GM18861 (cell line): ENCODE results near the gene ENG.
"Not testable (repeated sequence)": the region's sequence is repeated elsewhere in the genome, so short reads cannot be mapped to it uniquely, and the experiment has no call there.

Experiments used
- ATAC-seq: cut with Tn5 transposase; IDR thresholded peaks from one replicate; pipeline ENCODE4 v1.9.1; 2021; ENCODE audit not compliant: unreplicated experiment

Gene ENG

GRCh38 chr9:127878652-127879390 is 24.4 kb upstream of the ENG start:
- ATAC-seq: no peak

GRCh38 chr9:127878001-127878651 is 23.7 kb upstream of the ENG start:
- ATAC-seq: no peak

- ATAC-seq: no peak
These were observed 23.1 kb upstream of the ENG start, which contains the start of gene AK1 for GRCh38 chr9:127877566-127877998. TSS of gene AK1 (minus strand) at chr9:127877675. CDS start at chr9:127874617, 3,058 bp downstream.

- no peak for ATAC-seq
These were observed 22.5 kb upstream of the ENG start for GRCh38 chr9:127876764-127877562.

GRCh38 chr9:127876026-127876763 is 21.7 kb upstream of the ENG start:
- no peak for ATAC-seq

- ATAC-seq: no peak
These were observed 21.0 kb upstream of the ENG start for GRCh38 chr9:127875306-127875966.

GRCh38 chr9:127874301-127875221 is 20.1 kb upstream of the ENG start:
- no peak for ATAC-seq

GRCh38 chr9:127873886-127874285 is 19.4 kb upstream of the ENG start:
- no peak for ATAC-seq

GRCh38 chr9:127873223-127873691 is 18.8 kb upstream of the ENG start:
- no peak for ATAC-seq

- ATAC-seq: no peak
These were observed 18.1 kb upstream of the ENG start for GRCh38 chr9:127872369-127873222.

- ATAC-seq: no peak
These were observed 17.1 kb upstream of the ENG start for GRCh38 chr9:127871531-127871930.

GRCh38 chr9:127870887-127871286 is 16.4 kb upstream of the ENG start:
- no peak for ATAC-seq

- ATAC-seq: not testable (repeated sequence)
These were observed 15.7 kb upstream of the ENG start for GRCh38 chr9:127870153-127870491.

- ATAC-seq: peak; percentile 41
These were observed 15.1 kb upstream of the ENG start for GRCh38 chr9:127869310-127870152.

- no peak for ATAC-seq
These were observed 13.9 kb upstream of the ENG start for GRCh38 chr9:127868278-127868902.

- no peak for ATAC-seq
These were observed 13.2 kb upstream of the ENG start for GRCh38 chr9:127867356-127868277.
